ENCODE measurements around the gene BAZ1B. TPM values are rescaled to one million over a fixed set of nuclear protein-coding genes. Genes with fewer than 3 reads are reported as not detected.
"Not testable (repeated sequence)": the region's sequence is repeated elsewhere in the genome, so short reads cannot be mapped to it uniquely, and the experiment has no call there.

The BAZ1B gene
- total RNA-seq, 1 donor from 2014 or later, result 53.0 TPM

DNA sequence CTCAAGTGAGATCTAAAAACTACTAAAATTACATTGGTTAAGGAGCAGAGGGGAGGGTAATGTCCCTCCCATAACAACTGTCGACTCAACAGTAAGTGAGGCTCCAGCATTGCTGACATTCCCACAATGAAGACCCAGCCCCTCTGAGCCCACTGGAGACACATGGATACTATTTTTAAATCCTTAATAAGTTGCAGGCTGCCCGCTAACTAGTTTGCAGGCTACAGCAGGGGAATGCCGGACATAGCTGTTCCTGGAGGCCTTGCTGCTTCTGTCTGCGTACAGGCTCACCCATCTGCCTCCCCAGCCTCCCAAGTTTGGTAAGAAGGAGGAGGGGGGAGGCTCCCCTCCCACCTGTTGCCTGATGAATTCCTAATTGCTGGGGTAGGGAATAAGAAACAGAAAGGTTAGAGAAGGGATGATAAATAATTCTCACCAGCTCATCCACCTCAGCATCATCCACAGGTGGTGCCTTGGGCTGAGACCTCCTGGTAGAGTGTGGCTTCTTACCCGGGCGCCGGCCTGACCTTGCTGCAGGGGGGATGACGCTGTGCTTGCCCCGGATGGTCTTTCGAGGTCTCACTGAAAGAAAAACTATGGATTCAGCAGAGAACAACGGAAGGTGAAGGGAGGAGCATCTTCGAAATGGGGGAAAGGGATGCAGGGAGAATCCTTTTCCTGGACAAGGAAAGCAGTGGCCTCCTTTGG is 78.4 kb downstream of the BAZ1B start:
- DNase-seq, result no peak

DNA sequence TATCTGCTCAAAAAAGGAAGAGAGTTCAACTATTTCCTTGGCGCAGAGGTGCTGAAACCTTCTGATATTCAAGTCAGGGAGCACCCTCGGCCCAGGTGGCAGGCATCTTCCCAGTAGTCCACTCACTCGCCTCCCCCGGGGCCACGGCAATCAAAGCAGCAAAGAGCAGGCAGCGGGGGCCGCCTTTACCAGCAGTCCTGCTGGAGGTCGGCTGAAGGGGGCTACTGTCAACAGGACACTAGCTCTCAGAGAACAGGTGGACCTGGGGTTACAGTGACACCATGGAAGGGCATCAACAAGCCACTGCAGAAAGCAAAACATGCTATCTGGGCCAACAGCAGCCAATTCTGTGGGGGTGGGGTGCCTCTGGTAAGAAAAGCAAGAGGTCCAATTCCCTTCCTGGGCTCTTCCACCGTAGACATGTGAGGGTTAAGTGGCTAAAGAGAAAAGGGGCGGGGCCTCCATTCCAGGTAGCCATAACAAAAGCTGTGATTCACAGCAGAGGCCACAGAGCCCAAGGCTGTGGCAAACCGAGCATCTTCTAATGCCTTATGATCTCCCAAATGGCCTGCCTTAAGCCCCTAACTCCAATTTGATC is 79.1 kb downstream of the BAZ1B start:
- DNase-seq, result no peak

DNA sequence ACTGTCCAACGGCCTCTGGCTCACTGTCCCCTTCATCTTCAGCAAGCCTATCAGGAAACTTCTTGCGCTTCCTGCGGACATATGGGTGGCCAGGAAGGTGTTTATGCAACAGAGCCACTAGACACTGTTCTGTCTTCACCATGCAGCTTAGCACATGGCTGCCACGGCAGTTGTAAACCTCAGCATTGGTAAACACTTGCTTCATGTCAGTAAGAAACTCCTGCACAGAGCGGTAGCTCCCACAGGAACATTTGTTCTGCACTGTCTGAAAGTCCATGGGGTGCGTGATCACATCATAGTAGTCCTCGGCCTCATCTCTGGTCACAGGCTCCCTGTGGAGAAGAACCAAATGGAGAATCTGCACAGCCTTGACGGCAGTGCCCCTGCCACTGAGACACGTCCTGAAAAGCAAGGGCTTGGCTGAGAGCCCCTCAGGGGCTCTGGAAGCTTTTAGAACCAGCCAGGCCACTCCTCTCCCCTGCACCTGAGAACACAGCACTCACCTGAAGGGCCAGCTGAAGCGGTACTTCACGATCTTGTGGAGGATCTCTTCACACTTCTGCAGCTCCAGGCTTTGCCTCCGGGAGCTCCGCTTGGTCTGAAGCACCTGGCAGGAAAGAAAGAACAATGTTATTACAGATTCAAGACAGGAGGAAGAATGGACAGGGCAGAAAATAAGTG is 79.7 kb downstream of the BAZ1B start:
- no peak for DNase-seq

DNA sequence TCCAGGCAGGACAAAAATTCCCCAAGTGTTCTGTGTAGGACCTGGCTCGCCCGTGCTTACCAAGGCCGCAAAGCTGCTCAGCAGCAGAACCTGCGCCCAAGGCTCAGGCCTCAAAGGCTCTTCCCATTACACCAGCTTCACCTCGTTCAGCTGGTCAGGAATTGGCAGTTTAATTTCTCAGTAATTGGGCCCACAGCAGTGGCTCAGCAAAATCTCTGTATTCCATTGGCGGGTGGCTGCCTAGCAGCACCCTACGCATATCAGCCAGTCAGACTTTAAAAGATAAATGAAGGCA is 82.7 kb downstream of the BAZ1B start:
- no peak for DNase-seq

DNA sequence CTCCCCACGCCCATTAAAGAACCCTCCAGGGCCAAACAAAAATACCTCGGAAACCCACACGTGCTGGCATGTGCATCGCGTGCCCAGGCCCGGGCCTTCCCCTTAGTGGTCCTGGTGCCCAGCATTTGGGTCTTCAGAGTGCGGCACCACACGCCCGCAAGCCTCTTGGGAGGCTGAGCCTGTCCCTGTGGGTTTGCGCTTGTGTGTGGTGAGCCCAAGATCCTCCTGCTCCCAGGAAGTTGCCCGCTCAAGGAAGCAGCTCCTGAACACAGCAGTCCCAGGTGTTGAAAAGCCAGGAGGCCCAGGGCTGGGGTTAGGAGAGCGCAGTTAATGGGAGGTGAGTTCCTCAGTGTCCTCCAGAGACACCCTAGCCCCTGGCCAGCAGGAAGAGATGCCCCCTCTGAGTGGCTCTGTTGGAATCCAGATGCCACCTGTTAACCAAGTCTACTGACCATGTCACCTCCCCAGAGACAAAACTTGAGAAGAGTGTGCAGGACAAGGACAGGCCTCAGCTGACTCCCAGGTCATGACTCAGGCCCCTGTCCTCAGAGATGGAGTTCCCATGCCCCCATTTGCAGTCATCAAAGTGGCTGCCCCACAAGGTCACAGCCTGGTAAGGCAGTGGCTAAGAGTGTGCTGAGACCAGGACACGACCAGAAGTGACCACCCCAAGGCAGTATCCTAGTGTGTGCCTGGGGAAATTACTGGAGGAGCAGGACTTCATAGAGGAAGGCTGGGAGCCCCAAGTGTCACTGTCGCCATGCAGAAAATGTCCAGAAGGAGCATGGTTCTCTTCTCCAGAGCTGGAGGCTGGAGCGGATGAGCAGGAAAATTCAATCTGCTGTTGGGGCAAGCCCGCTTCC is 83.3 kb downstream of the BAZ1B start:
- DNase-seq, result no peak

DNA sequence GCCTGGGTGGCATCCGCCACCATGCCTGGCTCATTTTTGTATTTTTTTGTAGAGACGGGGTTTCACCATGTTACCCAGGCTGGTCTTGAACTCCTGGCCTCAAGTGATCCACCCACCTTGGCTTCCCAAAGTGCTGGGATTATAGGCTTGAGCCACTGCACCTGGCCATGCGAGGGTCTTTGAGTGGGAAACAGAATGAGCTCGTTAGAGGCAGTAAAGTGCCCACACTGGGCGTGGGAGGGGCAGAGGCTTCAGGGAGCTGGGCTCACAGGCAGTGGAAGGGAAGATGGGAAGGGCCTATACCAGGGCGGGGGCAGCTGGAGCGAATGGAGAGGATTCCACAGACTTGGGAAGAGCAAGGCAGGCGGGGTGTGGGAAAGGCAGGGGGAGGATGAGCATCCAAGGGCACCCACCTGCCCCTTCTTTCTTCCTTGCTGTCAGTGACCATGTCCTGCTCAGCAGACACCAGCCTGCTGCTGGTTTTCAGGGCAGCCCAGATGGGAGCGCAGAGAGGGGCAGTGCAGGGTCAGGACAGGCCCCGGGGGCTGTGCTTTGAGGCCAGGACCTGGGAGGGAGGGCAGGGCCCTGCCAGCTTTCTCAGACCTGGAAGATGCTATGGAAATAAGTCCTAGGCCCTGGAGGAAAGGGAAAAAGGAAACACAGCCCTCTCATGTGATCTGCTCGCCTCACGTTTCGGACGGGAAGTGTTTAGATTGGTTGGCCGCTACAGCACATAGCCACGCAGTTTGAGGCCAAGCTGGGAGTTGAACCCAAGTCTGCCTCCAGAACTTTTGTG is 84.3 kb downstream of the BAZ1B start:
- no peak for DNase-seq

DNA sequence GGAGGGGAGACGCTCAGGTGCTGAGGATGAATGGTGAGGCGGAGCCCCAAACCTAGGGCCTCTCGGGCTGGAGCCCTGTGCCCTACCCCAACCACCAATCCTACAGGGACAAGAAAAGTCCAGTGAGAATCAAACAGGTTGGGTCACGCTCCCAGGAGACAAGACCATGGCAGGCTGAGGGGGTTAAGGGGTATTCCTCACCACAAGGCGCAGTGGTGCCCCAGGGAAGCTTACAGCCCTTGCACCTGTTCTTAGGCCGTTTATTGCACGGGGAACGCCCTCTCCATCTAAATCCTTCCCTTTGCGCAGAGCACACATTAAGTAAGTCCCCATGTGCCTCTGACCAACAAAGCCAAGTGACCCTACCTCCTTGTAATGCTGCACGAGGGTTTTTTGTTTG is 85.0 kb downstream of the BAZ1B start:
- no peak for DNase-seq

DNA sequence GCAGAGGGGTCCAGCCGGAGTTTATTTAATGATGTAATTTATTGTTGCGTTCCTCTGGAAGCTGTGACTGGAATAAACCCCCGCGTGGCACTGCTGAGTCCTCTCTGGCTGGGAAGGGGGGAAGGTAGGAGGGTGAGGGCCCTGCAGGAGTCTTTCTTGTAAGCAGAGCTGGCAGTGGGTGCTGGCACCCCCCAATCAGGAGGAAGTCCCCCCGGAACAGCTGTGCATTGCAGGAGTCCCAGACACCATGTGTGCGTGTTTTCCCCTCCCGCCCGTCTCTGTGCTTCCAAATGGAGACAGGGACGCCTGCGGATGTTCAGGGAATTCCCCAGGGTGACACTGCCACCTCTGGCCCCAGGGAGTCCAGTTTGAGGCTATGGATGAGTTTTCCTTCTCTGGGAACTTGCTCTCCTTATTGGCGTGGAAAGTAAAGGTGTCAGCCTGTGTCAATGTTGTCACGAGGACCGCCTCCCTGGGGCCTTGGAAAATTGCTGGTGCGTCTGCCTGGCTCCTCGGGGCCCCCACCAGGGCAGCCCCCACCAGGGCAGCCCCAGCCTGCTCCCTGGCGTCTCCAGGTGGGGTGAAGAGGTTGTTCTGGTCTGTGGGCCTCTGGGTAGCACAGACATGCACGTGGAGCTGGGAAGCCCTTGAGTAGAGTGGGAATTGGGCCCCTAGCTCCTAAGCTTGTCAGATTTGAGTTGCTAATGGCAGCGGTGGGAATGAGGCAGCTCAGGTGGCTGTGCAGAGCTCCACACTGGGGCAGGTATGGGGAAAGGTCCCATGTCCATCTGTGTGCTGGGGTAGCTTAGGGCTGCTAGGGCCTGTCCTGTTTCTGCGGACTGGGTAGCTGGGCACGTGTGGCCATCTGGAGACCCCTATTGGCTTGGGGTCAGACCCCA is 85.8 kb downstream of the BAZ1B start:
- DNase-seq, result no peak

DNA sequence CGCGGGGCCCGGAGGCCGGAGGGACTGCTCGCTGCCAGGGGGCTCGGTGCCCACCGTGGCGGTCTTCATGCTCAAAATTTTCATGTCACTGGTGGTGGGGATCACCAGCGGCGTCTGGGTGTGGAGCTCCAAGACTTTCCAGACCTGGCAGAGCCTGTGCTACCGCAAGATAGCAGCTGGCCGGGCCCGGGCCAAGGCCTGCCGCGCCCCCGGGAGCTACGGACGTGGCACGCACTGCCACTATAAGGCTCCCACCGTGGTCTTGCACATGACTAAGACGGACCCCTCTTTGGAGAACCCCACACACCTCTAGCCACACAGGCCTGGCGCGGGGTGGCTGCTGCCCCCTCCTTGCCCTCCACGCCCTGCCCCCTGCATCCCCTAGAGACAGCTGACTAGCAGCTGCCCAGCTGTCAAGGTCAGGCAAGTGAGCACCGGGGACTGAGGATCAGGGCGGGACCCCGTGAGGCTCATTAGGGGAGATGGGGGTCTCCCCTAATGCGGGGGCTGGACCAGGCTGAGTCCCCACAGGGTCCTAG is 86.6 kb downstream of the BAZ1B start:
- DNase-seq, result no peak

DNA sequence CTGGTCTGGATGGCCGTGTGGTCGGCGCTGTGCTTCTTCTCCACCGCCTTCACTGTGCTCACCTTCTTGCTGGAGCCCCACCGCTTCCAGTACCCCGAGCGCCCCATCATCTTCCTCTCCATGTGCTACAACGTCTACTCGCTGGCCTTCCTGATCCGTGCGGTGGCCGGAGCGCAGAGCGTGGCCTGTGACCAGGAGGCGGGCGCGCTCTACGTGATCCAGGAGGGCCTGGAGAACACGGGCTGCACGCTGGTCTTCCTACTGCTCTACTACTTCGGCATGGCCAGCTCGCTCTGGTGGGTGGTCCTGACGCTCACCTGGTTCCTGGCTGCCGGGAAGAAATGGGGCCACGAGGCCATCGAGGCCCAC is 87.4 kb downstream of the BAZ1B start:
- no peak for DNase-seq

DNA sequence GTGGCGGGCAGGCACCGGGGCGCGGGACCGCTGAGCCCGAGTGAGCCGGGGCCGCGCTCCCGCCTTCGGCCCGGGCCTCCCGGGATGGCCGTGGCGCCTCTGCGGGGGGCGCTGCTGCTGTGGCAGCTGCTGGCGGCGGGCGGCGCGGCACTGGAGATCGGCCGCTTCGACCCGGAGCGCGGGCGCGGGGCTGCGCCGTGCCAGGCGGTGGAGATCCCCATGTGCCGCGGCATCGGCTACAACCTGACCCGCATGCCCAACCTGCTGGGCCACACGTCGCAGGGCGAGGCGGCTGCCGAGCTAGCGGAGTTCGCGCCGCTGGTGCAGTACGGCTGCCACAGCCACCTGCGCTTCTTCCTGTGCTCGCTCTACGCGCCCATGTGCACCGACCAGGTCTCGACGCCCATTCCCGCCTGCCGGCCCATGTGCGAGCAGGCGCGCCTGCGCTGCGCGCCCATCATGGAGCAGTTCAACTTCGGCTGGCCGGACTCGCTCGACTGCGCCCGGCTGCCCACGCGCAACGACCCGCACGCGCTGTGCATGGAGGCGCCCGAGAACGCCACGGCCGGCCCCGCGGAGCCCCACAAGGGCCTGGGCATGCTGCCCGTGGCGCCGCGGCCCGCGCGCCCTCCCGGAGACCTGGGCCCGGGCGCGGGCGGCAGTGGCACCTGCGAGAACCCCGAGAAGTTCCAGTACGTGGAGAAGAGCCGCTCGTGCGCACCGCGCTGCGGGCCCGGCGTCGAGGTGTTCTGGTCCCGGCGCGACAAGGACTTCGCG is 88.0 kb downstream of the BAZ1B start:
- DNase-seq, result no peak

DNA sequence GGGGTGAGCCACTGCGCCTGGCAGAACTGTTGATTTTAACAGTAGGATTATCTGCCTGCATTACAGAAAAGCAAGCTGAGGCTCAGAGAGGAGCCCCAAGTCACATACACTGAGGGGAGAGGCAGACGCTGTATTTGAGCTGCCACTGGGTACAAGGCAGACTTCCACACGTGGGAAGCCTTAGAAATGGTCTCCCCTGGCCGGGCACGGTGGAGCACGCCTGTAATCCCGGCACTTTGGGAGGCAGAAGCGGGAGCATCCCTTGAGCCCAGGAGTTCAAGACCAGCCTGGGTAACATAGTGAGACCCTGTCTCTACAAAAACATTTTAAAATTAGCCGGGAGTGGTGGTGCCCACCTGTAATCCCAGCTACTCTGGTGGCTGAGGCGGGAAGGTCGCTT is 89.4 kb downstream of the BAZ1B start:
- no peak for DNase-seq

DNA sequence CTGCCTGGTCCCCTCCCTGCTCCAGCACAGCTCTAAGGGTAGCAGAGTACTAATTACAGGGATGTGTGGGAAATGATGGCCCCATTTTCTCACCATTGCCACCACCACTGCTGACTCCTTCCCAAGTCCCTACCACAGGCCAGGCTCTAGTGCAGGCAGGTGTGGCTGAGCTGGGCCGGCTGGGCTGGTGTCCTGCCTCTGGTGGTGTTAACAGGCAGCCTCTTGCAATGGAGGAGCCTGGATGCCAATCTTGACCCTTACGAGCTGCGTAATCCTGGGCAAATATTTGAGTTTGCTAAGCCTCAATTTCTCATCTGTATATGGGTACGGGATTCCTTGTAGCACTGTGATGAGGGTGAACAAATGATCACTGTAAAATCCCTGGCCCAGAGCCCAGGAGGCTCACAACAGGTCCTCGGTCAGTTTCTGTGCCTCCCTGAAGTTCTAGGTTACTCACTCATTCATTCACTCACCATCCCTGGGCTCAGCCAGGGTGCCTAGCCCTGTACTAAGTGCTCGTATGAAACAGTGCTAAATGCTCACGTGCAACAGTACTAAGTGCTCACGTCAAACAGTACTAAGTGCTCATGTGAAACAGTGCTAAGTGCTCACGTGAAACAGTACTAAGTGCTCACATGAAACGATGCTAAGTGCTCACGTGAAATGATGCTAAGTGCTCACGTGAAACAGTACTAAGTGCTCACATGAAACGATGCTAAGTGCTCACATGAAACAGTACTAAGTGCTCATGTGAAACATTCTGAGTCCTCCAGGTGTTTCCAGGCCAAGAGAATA is 90.9 kb downstream of the BAZ1B start:
- no peak for DNase-seq

DNA sequence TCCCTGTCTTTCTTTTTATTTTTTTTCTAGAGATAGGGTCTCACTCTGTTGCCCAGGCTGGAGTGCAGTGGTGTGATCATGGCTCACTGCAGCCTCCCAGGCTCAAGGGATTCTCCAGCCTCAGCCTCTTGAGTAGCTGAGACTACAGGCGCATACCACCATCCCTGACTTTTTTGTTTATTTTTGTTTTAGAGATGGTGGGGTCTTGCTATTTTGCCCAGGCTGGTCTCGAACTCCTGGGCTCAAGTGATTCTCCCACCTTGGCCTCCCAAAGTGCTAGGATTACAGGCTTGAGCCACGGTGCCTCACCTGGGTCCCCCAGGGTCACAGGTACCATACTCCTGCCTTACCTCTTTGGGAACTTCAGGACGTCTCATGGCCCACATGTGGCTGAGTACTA is 91.6 kb downstream of the BAZ1B start:
- DNase-seq, result not testable (repeated sequence)

DNA sequence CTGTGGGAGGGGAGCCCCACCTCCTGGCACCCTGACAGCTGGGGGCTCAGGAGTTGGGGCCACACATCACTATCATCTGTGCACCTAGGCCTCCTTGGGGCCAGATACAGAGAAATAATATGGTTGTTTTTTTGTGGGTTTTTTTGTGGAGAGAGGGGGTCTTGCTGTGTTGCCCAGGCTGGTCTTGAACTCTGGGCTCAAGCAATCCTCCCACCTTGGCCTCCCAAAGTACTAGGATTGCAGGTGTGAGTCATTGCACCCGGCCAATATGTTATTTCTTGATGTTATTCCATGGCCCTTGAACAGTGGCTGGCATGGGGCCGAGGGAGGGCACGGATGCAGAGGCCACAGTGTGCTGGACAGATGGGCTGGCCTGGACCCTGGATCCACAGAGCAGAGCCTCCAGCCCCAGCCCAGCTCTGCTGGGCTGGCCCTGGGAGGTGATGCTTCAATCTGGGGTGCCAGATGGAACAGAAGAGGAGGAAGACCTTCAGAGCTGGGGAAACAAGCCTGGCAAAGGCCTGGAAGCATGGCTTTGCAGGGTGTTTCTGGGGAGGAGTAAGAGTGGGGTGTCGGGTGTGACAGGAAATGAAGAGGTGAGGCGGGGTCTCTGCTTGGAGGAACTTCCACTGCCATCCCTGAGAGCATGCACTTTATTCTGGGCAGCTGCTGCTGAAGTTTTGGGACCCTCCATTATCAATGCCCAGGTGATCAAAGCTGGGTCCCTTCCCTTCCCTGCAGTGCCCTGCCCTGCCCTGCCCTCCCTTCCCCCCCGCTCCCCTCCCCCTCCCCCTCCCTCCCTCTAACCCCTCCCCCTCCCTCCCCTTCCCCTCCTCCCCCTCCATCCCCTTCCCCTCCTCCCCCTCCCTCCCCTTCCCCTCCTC is 92.2 kb downstream of the BAZ1B start:
- DNase-seq, result no peak

DNA sequence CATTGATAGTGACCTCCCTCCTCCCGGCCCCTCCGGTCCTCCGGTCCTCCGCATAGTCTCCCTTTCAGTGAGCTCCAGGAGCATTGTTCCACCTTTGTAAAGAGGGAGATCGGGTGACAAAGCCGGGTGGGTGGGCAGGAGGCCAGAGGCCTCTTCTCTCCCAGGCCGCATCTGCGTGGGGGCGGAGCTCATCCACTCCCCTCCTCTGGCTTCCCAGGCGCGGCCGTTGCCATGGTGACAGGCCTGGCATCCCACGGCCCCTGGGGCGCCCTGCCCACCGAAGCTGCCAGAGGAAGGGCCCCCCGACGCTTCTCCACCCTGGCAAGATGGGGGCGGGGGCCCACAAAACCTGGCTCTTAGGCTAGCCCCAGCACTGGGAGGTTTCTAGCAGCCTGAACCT is 92.9 kb downstream of the BAZ1B start:
- DNase-seq, result no peak

DNA sequence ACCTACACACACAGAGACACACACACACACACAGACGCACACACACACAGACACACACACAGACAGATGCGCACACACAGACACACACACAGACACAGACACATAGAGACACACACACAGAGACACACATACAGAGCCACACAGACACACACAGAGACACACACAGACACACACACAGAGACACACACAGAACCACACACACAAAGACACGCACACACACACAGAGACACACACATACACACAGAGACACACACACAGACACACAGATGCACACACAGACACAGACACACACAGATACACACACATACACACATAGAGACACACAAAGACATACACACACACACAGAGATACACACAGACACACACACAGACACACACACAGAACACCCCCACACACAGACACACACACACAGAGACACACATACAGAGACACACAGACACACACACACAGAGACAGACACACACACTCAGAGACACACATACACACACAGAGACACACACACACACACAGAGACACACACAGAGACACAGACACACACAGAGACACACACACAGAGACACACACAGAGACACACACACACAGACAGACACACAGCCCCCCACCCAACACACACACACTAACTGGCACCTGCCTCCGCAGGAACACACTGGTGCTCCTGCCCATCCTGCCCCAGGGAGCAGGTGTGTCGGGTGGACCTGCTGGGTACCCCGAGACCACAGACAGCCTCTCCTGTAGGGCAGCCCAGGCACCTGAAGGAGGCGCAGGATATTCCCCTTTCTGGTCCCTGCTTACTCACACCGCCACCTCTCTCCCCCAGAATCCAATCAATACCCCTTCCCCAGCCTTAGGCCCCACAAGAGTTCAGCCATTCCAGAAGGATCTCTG is 93.9 kb downstream of the BAZ1B start:
- no peak for DNase-seq
